ENCODE measurements around the gene CCDC57.

CCDC57 gene

GRCh38 chr17:82246365-82247181 is 33.9 kb upstream of the CCDC57 start:
- DNase-seq (ENCODE audit: low spot score) = no peak

DNA sequence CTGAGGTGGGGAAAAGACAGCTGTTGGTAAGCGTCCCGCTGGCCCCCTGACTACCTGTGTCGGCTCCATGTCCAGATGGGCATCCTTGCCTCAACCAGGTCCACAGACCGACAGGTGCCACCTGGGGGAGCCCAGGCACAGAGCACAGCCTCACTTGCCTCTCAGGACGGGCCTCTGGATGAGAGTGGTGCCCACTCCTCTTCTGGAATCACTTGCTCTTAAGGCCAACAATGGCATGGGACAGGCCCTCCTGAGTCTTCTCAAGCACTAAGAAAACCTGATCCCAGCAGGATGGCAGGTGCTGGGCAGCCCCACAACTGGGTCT is 33.4 kb upstream of the CCDC57 start:
- no peak for DNase-seq (ENCODE audit: low spot score)

DNA sequence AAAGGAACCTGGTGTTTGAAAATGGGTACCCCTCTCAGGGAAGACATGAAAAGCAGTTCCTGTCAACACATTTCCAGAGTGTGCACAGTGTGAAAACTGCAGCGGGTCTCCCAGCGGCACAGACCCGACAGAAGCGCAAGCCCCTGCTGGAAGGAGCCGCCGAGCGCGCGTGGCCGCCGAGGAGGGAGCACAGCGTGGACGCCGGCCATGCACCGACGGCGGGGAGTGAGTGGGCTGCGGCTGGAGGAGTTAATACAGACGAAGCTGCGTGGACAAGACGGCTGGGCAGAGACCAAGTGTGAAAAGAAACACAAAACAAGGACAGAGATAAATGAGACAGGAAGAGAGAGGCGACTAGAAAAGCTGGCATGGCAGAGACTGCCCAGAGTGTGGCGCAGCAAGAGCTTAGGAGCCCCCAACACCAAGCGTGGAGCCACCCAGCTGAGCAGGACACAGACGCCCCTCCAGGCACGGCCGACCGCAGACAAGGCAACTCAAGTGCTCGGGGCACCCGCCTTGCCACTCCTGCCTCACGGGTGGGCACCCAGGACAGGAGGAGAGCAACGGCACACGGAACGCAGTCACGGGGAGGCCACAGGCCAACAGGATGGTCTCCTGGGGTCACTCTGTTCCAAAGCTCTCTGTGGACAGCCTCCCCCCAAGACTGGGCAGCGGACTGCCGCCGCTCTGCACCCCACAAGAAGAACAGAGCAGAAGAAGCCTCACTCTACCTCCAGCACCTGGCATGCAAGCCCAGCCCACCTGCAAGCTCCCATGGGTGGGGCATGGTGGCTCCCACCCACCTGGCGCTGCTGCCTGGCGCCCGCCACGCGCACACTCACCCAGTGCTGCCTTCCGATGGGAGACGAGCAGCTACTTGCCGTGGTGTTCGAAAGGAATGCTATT is 32.7 kb upstream of the CCDC57 start:
- DNase-seq (ENCODE audit: low spot score) = no peak

- no peak for DNase-seq (ENCODE audit: low spot score)
Observed at GRCh38 chr17:82244413-82245133, 31.9 kb upstream of the CCDC57 start.

GRCh38 chr17:82243648-82244412 is 31.2 kb upstream of the CCDC57 start:
- no peak for DNase-seq (ENCODE audit: low spot score)

GRCh38 chr17:82242977-82243647 is 30.5 kb upstream of the CCDC57 start:
- DNase-seq (ENCODE audit: low spot score) = no peak

- DNase-seq (ENCODE audit: low spot score) = no peak
Observed at GRCh38 chr17:82242698-82242976, 30.0 kb upstream of the CCDC57 start.

DNA sequence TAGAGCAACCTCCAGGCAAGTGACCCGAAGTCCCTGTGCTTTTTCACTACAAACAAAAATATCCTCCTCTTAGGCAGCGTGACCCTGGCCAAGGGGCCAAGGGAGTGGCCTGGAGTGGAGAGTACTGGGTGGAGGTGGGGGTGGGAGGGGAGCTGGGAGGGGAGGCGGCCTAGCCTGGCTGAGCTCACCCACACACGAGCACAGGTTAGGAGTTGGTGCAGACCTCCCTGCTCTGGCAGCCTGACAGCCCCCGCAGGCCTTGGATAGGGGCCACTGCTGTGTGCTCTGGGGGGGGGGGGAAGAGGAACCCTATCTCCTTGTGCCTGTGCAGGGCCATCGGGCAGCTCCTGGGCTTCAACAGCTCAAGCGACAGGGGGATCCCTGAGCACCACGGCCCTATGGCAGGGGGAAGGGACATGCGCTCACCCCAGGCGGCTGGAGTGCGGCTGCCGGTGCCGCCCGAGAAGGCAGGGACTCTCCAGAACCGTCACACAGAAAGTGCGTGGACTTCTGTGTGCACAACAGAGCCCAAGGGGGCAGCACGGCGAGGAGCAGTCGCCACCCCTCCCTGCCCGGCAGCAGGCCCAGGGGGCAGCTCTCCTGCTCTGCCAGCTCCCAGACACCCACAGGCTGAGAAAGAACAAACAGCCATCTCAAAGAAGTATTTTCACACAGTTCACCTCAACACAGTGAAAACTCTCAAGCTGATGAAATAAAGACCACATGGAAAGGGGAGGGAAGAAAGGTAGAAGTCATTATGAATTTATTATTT is 29.5 kb upstream of the CCDC57 start:
- DNase-seq (ENCODE audit: low spot score) = peak; percentile 30

DNA sequence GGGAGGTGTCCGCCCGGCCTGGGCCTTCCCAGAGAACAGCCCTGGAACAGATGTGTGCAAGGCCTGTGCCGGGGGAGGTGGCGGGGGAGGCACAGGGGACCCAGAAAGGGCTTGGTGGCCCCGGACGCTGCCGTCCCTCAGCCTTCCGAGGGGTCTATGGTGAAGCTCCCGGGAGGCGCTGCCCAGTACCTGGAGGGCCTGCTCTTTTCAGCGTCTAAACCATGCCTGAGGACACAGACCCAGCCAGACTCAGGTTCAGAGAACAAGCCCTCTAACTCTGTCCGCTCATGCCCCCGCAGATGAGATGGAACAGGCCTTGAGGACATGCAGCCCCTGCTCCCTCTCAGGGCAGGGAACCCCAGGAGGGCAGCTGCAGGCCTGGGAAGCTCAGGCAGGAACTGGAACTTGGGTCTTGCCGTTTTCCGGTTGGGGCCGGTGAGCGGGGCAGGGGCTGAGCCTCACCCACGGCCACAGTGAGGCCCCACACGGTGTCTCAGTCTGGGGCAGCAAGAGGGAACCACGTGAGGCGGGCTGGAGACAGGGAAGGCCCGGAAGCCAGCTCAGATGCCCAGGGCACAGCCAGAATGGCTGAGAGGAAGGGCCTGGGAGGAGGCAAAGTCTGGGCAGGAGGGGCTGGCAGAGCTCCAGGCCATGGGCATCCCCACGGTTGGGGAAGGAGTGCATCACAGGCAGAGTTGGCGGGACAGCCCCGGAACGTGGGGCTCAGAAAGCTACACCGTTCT is 28.7 kb upstream of the CCDC57 start:
- peak; percentile 45 for DNase-seq (ENCODE audit: low spot score)

DNA sequence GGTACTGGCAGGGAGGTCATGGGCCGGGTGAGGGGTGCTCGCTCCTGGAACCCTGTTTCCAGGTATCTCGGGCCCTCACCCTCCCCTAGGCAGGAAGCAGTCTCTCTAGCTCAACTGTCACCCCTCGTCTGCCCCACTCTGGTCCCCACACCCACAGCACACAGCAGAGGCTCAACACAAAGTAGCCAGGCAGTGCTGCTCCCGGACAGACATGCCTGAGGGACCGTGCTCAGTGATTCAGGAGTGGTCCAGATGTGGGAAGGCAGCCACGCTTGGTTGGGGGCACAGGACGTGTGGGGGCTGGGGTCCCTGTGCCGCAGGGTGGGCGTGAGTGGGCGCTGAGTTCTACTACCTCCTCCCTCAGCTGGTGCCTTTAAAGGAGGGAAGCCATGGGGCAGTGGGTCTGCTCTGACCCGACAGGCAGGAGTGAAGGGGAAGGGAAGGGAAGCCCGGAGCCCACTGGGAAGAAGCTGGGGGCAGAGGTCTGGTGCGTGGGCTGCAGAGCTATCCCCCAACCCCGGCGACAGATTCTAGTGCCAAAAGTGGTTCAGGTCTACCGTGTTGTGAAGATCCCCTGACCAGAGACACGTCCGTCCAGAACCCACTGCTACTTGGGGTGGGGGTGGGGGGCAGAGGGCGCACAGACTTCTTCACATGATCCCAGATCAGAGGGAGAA is 28.0 kb upstream of the CCDC57 start:
- DNase-seq (ENCODE audit: low spot score) = no peak

DNA sequence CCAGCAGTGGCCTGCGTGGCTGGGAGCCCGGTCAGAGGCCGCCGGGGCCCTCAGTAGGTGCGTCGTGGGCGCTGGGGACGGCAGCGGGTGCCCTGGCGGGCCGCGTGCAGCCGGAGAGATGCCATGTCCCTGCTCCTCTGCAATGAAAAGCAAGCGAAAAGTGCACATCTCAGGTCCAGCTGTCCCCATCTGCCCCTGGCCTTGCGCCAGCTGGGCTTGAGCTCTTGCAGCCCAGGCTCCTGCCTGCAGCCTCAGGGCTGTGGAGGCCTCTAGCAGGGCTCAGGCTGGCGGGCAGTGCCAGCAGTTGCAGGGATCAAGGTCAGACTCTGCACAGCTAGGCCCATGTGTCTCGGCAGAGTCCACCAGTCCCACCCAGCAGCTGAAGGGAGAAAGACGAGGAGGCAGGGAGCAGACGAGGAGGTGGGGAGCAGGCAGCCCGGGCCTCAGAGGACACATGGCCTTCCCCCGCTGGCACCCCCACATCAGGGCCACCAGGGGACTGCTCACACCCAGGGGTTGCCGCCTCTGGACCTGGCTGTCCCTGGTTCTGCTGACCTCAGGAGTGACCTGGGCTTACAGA is 27.4 kb upstream of the CCDC57 start:
- DNase-seq (ENCODE audit: low spot score) = no peak

GRCh38 chr17:82239401-82239925 is 26.8 kb upstream of the CCDC57 start:
- no peak for DNase-seq (ENCODE audit: low spot score)

GRCh38 chr17:82238472-82239201 is 26.0 kb upstream of the CCDC57 start:
- DNase-seq (ENCODE audit: low spot score) = peak; percentile 49

GRCh38 chr17:82237746-82238471 is 25.3 kb upstream of the CCDC57 start:
- DNase-seq (ENCODE audit: low spot score) = no peak

- no peak for DNase-seq (ENCODE audit: low spot score)
Observed at GRCh38 chr17:82237083-82237745, 24.6 kb upstream of the CCDC57 start.

GRCh38 chr17:82236142-82236971 is 23.7 kb upstream of the CCDC57 start:
- peak; percentile 74 for DNase-seq (ENCODE audit: low spot score)

Measured in hematopoietic multipotent progenitor cell treated with erythropoietin and hydrocortisone succinate and interleukin-3 and kit ligand, for 15 days (in vitro differentiated cells).